Adrenal gland (tissue), 12 donors: ENCODE results near the gene VSTM2B. TPM values are rescaled to one million over a fixed set of nuclear protein-coding genes. Genes with fewer than 3 reads are reported as not detected.

Experiments used
- DNase-seq, 7 donors: peaks; one replicate each; pipeline ENCODE4 v3.0.0-alpha.2; 2019 to 2020
- H3K27ac ChIP-seq, 5 donors: fragments of 200-600 bp; sonication (generic) in 4 of 5; 1 replicate in 3 of 5; 2 replicates in 2 of 5; pipeline versions ENCODE4 v1.5.1 to v1.8.0; 2016 to 2020; ENCODE audit warnings: mild to moderate bottlenecking in 1 of 5
- H3K27me3 ChIP-seq: fragments of 200-600 bp; 2 replicates; pipeline ENCODE4 v1.8.0; 2021
- H3K36me3 ChIP-seq, 2 donors: fragments of 200-600 bp; replicated peaks in 1 of 2; 1 replicate in 1 of 2; 2 replicates in 1 of 2; pipeline versions ENCODE4 v1.5.1 to v1.8.0; 2018 to 2022
- H3K4me1 ChIP-seq, 2 donors: fragments of 200-600 bp; replicated peaks in 1 of 2; 1 replicate in 1 of 2; 2 replicates in 1 of 2; pipeline versions ENCODE4 v1.5.1 to v1.8.0; 2018 to 2021
- H3K4me3 ChIP-seq, 4 donors: fragments of 200-600 bp; sonication (generic) in 3 of 4; one replicate each; pipeline ENCODE4 v1.5.1; 2016 to 2018
- H3K9me3 ChIP-seq, 3 donors: fragments of 200-600 bp; sonication (generic) in 1 of 3; replicated peaks in 1 of 3; 1 replicate in 2 of 3; 2 replicates in 1 of 3; pipeline versions ENCODE4 v1.5.1 to v1.8.0; 2016 to 2021
- POLR2A ChIP-seq, 2 donors: fragments of 450-650 bp; IDR thresholded peaks; one replicate each; pipeline ENCODE4 v1.6.1; 2017; ENCODE audit warnings: antibody characterized with exemption in 2 of 2, mild to moderate bottlenecking in 2 of 2, moderate library complexity in 1 of 2
- WGBS, 4 donors: extraction: QIAGEN DNeasy Blood & Tissue Kit in 2 of 4; methylation state at CpG; one replicate each; pipeline versions ENCODE4 v1.1.5 to v1.1.7; 2013 to 2017; 5-methylcytosine and 5-hydroxymethylcytosine counted together
- intact Hi-C, 2 donors: fragments of 100-400 bp; cut with DNase I; formaldehyde crosslinking; loops; one replicate each; pipeline versions ENCODE4 v1.14.1 to v1.15.0; 2022 to 2023
- polyA plus RNA-seq, 3 donors: library from polyadenylated mRNA; stranded (reverse); fragments of 200-250 nt in 2 of 3; fragments of 350-450 nt in 1 of 3; fragmentation: Illumina TruSeq in 1 of 3; extraction: RNeasy Lipid Tissue Mini Kit (QIAGEN cat#74804) in 1 of 3; gene quantifications; one replicate each; pipeline ENCODE4 v1.2.3, GENCODE V29; 2013 to 2014
- total RNA-seq, 9 donors: library from RNA; depleted of rRNA in 4 of 9; stranded (reverse); fragments of >200 nt in 4 of 9; fragments of 120-200 nt in 1 of 9; fragmentation: NEBNext Ultra II Directional in 1 of 9; extraction: Animal tissue kit (Norgen Biotek cat#: 25700) in 1 of 9; gene quantifications; one replicate each; pipeline versions ENCODE4 v1.1.0 to v1.2.4, GENCODE V29; 2013 to 2023
- TF ChIP-seq, protein P1 (sequence below), 6 experiments: fragments of 450-650 bp in 4 of 6; fragments of 200-600 bp in 2 of 6; sonication (generic) in 1 of 6; IDR thresholded peaks; 1 replicate in 5 of 6; 2 replicates in 1 of 6; pipeline versions ENCODE4 v1.5.1 to v1.8.0; 2016 to 2021; ENCODE audit warnings: antibody characterized with exemption in 6 of 6, mild to moderate bottlenecking in 2 of 6, moderate library complexity in 1 of 6
- donor health status: healthy with polysubstance abuse.
- donor health status: Bipolar disorder and iron deficiency.
- donor health status: DM: yes; HTN: yes; CAD: no.
- donor health status: DM: no; HTN: no; CAD: no.
- donor health status: DM: no; HTN: no; CAD: no.
- donor health status: DM: yes; HTN: yes; CAD: no.

Gene VSTM2B
- total and polyA plus RNA-seq, 12 donors = 0.09 to 1.3 (median 0.64) TPM; not detected in 8

DNA sequence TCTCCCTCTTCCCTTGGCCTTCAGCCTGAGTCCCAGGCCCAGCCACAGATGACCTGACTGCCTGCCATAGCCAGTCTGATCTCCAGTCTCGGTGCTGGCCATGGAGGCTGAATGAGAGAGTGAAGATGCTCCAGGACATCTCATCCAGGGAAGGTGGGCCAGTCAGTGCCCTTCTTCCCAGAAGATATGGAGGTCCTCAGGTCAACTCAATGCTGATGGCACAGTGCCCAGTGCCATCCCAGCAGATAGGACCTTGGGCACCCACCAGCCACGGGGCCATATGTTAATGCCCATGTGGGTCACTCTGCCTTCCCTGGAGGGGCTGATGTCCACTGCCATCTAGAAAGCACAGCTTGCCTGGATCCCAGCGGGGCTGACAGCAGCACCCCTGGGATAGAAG, 7.2 kb downstream of the VSTM2B start:
- Histone ChIP-seq H3K4me3 (no peak overlapping the region), H3K4me1 (peaks cover 0 to 7% of the 10 kb centered on the region in 2 donors), H3K27me3 (peaks cover 39% of the 10 kb centered on the region), H3K27ac (no peak overlapping the region), H3K9me3 (no peaks in the 10 kb centered on the region), H3K36me3 (no peaks in the 10 kb centered on the region)
- WGBS, 4 donors = 75 to 100% (median 78%) methylated on average over 1 to 3 of the region's 3 CpGs
- TF ChIP-seq POLR2A (IDR thresholded peaks at IDR 0.05) = no peak
- TF ChIP-seq, protein P1, sequence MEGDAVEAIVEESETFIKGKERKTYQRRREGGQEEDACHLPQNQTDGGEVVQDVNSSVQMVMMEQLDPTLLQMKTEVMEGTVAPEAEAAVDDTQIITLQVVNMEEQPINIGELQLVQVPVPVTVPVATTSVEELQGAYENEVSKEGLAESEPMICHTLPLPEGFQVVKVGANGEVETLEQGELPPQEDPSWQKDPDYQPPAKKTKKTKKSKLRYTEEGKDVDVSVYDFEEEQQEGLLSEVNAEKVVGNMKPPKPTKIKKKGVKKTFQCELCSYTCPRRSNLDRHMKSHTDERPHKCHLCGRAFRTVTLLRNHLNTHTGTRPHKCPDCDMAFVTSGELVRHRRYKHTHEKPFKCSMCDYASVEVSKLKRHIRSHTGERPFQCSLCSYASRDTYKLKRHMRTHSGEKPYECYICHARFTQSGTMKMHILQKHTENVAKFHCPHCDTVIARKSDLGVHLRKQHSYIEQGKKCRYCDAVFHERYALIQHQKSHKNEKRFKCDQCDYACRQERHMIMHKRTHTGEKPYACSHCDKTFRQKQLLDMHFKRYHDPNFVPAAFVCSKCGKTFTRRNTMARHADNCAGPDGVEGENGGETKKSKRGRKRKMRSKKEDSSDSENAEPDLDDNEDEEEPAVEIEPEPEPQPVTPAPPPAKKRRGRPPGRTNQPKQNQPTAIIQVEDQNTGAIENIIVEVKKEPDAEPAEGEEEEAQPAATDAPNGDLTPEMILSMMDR (IDR thresholded peaks at IDR 0.05) = no peak
- intact Hi-C loops = no loop called here
- DNase-seq = peak in 1 of 7 donors; percentile 28

DNA sequence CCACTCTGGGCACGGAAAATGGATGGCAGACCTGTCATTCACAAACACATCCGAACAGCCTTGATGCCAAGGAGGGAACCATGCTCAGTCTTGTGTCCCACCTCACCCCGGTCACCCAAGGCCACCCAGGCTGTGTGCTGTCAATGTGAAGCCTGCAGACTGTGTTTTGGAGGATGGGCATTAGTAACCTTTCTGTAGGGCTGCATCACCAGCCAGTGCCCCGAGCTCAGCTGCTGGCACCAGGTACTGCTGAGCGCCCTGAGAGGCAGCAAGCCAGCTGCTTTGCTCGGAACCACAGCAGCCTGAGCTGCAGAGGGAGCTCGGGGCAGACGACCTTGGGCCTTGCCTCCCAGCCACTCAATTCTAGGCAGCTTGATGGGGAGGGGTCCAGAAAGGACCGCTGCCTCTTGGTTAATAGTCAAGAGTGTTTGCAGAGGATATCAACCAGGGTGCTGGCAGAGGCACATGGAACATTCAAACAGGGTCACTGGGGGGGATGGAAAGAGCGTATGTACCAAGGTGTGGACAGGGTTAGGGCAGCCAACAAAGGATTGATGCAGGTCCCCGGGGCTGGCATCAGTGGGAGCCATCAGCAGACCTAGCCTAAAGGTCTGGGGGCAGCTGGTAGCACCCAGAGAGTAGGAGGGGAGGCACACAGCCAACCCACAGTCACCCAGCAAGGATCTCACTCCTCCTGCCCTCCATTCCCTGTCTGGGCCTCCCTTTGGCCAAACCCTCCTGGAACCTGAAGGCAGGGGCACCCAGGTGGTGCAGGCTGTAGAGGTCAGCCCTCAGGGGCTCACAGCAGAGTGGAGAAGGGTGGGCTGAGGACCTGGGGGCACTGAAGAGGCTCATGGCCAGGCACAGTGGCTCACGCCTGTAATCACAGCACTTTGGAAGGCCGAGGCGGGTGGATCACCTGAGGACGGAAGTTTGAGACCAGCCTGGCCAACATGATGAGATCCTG, 8.1 kb downstream of the VSTM2B start:
- DNase-seq = peak in 1 of 7 donors; percentile 20
- Histone ChIP-seq H3K9me3 (no peaks in the 10 kb centered on the region), H3K27me3 (peaks cover 30% of the 10 kb centered on the region)

GRCh38 chr19:29535214-29535831, 9.5 kb downstream of the VSTM2B start:
- TF ChIP-seq, protein P1 (IDR thresholded peaks at IDR 0.05) = no peak
- TF ChIP-seq POLR2A (IDR thresholded peaks at IDR 0.05) = no peak

More for the DNA sequence above, 8.1 kb downstream of the VSTM2B start:
- WGBS, 4 donors = 66 to 93% (median 69%) methylated on average over 9 to 15 of the region's 15 CpGs
- Histone ChIP-seq H3K27ac (no peak overlapping the region), H3K4me1 (no peaks in the 10 kb centered on the region), H3K4me3 (no peak overlapping the region), H3K36me3 (no peaks in the 10 kb centered on the region)
- no peak for TF ChIP-seq POLR2A (IDR thresholded peaks at IDR 0.05)
- intact Hi-C loops = no loop called here

DNA sequence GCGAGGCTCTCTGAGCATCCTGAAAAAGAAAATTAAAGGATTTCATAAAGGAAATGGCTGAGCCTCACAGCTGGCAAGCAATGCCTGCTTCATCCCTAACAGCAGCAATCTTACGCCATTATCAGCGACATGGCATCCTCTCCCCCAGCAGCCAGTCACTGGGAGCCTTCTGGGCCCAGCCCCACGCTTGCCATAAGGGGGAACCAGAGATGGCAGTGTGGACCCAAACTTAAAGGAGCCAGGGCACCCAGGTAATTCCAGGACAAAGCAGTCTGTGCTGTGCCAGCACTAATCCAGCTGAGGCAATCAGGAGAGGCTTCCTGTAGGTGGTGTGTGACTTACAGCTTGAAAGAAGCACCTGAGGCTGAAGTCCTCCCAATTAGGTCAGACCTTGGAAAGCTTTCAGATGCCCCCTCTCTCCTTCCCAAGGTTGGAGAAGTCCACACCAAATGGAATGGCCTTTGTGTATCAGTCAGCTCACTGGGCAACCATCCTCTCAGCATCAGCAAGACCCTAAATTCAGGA, 10.3 kb downstream of the VSTM2B start:
- DNase-seq = peak in 1 of 7 donors; percentile 20
- H3K4me3 ChIP-seq = no peak overlapping the region
- H3K27me3 ChIP-seq = peaks cover 11% of the 10 kb centered on the region
- no peaks in the 10 kb centered on the region for H3K9me3 ChIP-seq
- intact Hi-C loops = no loop called here
- H3K36me3 ChIP-seq = no peaks in the 10 kb centered on the region
- H3K4me1 ChIP-seq = no peaks in the 10 kb centered on the region
- no peak overlapping the region for H3K27ac ChIP-seq
- WGBS, 4 donors = 71 to 83% (median 76%) methylated on average over 3 to 4 of the region's 4 CpGs
- TF ChIP-seq POLR2A (IDR thresholded peaks at IDR 0.05) = no peak
- TF ChIP-seq, protein P1 (IDR thresholded peaks at IDR 0.05) = no peak

More at GRCh38 chr19:29535214-29535831, 9.5 kb downstream of the VSTM2B start:
- WGBS, 4 donors = 38 to 52% (median 41%) methylated on average over 12 to 19 of the region's 19 CpGs
- Histone ChIP-seq H3K27ac (no peak overlapping the region), H3K9me3 (no peaks in the 10 kb centered on the region), H3K36me3 (no peaks in the 10 kb centered on the region), H3K4me3 (no peak overlapping the region), H3K27me3 (peaks cover 15% of the 10 kb centered on the region), H3K4me1 (no peaks in the 10 kb centered on the region)
- peak in 1 of 7 donors; percentile 23 for DNase-seq
- intact Hi-C loops = no loop called here
